ENCODE measurements around the gene DNAH11. TPM values are rescaled to one million over a fixed set of nuclear protein-coding genes. Genes with fewer than 3 reads are reported as not detected.
"Not testable (repeated sequence)": the region's sequence is repeated elsewhere in the genome, so short reads cannot be mapped to it uniquely, and the experiment has no call there.

Gene DNAH11
- total RNA-seq, 1 donor from 2014 or later, result under 0.01 TPM

- no peak for DNase-seq (ENCODE audit: extremely low read depth, low read depth, low spot score)
Observed at GRCh38 chr7:21915140-21915539, 372.3 kb downstream of the DNAH11 start.

- no peak for DNase-seq (ENCODE audit: extremely low read depth, low read depth, low spot score)
Observed at GRCh38 chr7:21916176-21916575, 373.3 kb downstream of the DNAH11 start.

- no peak for DNase-seq (ENCODE audit: extremely low read depth, low read depth, low spot score)
Observed at GRCh38 chr7:21916629-21917028, 373.8 kb downstream of the DNAH11 start.

- DNase-seq (ENCODE audit: extremely low read depth, low read depth, low spot score), result no peak
Observed at GRCh38 chr7:21918216-21918615, 375.4 kb downstream of the DNAH11 start.

- DNase-seq (ENCODE audit: extremely low read depth, low read depth, low spot score), result no peak
Observed at GRCh38 chr7:21920936-21921335, 378.1 kb downstream of the DNAH11 start.

GRCh38 chr7:21922605-21923004, 379.8 kb downstream of the DNAH11 start:
- DNase-seq (ENCODE audit: extremely low read depth, low read depth, low spot score), result no peak

- DNase-seq (ENCODE audit: extremely low read depth, low read depth, low spot score), result no peak
Observed at GRCh38 chr7:21923658-21924057, 380.8 kb downstream of the DNAH11 start.

- no peak for DNase-seq (ENCODE audit: extremely low read depth, low read depth, low spot score)
Observed at GRCh38 chr7:21926448-21926847, 383.6 kb downstream of the DNAH11 start.

- no peak for DNase-seq (ENCODE audit: extremely low read depth, low read depth, low spot score)
Observed at GRCh38 chr7:21927693-21928092, 384.9 kb downstream of the DNAH11 start.

- not testable (repeated sequence) for DNase-seq (ENCODE audit: extremely low read depth, low read depth, low spot score)
Observed at GRCh38 chr7:21933293-21933692, 390.5 kb downstream of the DNAH11 start.

GRCh38 chr7:21934808-21935207, 392.0 kb downstream of the DNAH11 start:
- no peak for DNase-seq (ENCODE audit: extremely low read depth, low read depth, low spot score)

GRCh38 chr7:21938463-21938862, 395.6 kb downstream of the DNAH11 start:
- DNase-seq (ENCODE audit: extremely low read depth, low read depth, low spot score), result no peak

GRCh38 chr7:21939136-21939857, 396.5 kb downstream of the DNAH11 start:
- DNase-seq (ENCODE audit: extremely low read depth, low read depth, low spot score), result no peak

GRCh38 chr7:21939858-21940372, 397.1 kb downstream of the DNAH11 start:
- DNase-seq (ENCODE audit: extremely low read depth, low read depth, low spot score), result no peak

- DNase-seq (ENCODE audit: extremely low read depth, low read depth, low spot score), result no peak
Observed at GRCh38 chr7:21941611-21942141, 398.8 kb downstream of the DNAH11 start.

GRCh38 chr7:21942955-21943354, 400.1 kb downstream of the DNAH11 start:
- no peak for DNase-seq (ENCODE audit: extremely low read depth, low read depth, low spot score)

- no peak for DNase-seq (ENCODE audit: extremely low read depth, low read depth, low spot score)
Observed at GRCh38 chr7:21943436-21943835, 400.6 kb downstream of the DNAH11 start.

- DNase-seq (ENCODE audit: extremely low read depth, low read depth, low spot score), result no peak
Observed at GRCh38 chr7:21944616-21945453, 402.0 kb downstream of the DNAH11 start.

- no peak for DNase-seq (ENCODE audit: extremely low read depth, low read depth, low spot score)
Observed at GRCh38 chr7:21945454-21946221, 402.8 kb downstream of the DNAH11 start, which contains the start of gene CDCA7L. Gene CDCA7L (minus strand): TSS chr7:21945899. CDS start chr7:21945804, 95 bp downstream.

- no peak for DNase-seq (ENCODE audit: extremely low read depth, low read depth, low spot score)
Observed at GRCh38 chr7:21946222-21946709, 403.4 kb downstream of the DNAH11 start.

All from glomerular endothelial cell (primary cell).